Naive thymus-derived CD8-positive, alpha-beta T cell (primary cell): ENCODE results near the gene CYP3A5. TPM values are rescaled to one million over a fixed set of nuclear protein-coding genes. Genes with fewer than 3 reads are reported as not detected.

ENCODE experiments used
- ATAC-seq, 2 donors: fragments of 150-1000 bp; cut with Tn5 transposase in 1 of 2; sonication (Bioruptor Pico), chemical (Tn5 transposase) in 1 of 2; 1 replicate in 1 of 2; 2 replicates in 1 of 2; pipeline ENCODE4 v1.10.0; 2021; ENCODE audit warnings: mild to moderate bottlenecking in 2 of 2, moderate library complexity in 2 of 2
- POLR2A ChIA-PET: fragments of 350-600 bp; sonication (Branson Sonifier 250); formaldehyde crosslinking; loops from one replicate; lab custom pipeline; 2021; ENCODE audit warnings: antibody characterized with exemption; lab: Charles Lee
- DNase-seq, 10 donors: peaks; one replicate each; pipeline versions ENCODE4 v3.0.0 to v3.0.0-alpha.2; 2020 to 2022
- H3K27ac Mint-ChIP-seq, 10 donors: one replicate each; pipeline ENCODE4 v1.8.0; 2020 to 2022; ENCODE audit warnings: mild to moderate bottlenecking in 10 of 10, mixed read lengths in 10 of 10, moderate library complexity in 4 of 10, inconsistent platforms in 1 of 10
- H3K27me3 Mint-ChIP-seq, 5 donors: one replicate each; pipeline ENCODE4 v1.8.0; 2021 to 2022; ENCODE audit warnings: mixed read lengths in 5 of 5
- H3K36me3 Mint-ChIP-seq, 3 donors: one replicate each; pipeline ENCODE4 v1.8.0; 2020 to 2022; ENCODE audit warnings: mixed read lengths in 3 of 3, mild to moderate bottlenecking in 2 of 3, inconsistent platforms in 1 of 3
- H3K4me1 Mint-ChIP-seq, 4 donors: one replicate each; pipeline ENCODE4 v1.8.0; 2021 to 2022; ENCODE audit warnings: mixed read lengths in 4 of 4
- H3K4me3 Mint-ChIP-seq, 10 donors: one replicate each; pipeline ENCODE4 v1.8.0; 2020 to 2022; ENCODE audit warnings: mild to moderate bottlenecking in 10 of 10, mixed read lengths in 10 of 10, moderate library complexity in 6 of 10, inconsistent platforms in 1 of 10
- H3K9me3 Mint-ChIP-seq, 9 donors: one replicate each; pipeline ENCODE4 v1.8.0; 2020 to 2022; ENCODE audit warnings: mixed read lengths in 9 of 9, mild to moderate bottlenecking in 3 of 9, inconsistent platforms in 1 of 9, moderate library complexity in 1 of 9
- polyA plus RNA-seq, 3 donors: library from polyadenylated mRNA; unstranded; fragments of 300-500 nt; fragmentation: Illumina TruSeq; gene quantifications; one replicate each; pipeline ENCODE4 v1.2.3, GENCODE V29; 2021
- total RNA-seq, 8 experiments: library from RNA in 2 of 8; stranded (reverse) in 2 of 8; gene quantifications; one replicate each; pipeline ENCODE4 v1.2.3 and lab custom pipeline; 2021 to 2026

Gene CYP3A5
- total and polyA plus RNA-seq, 5 experiments from 2014 or later = 0.14 to 0.41 (median 0.18) TPM; not detected in 1

- ATAC-seq (no peak), DNase-seq (no peak)
- no peaks in the 10 kb centered on the region for H3K9me3 Mint-ChIP-seq
- H3K4me1 Mint-ChIP-seq = peaks cover 36 to 72% (median 69%) of the 10 kb centered on the region in 4 donors
- peaks cover 0 to 61% (median 30%) of the 10 kb centered on the region in 3 donors for H3K36me3 Mint-ChIP-seq
- peak overlapping the region in 9 of 10 donors; percentile 5 to 98 (median 88) for H3K27ac Mint-ChIP-seq
- no peaks in the 10 kb centered on the region for H3K27me3 Mint-ChIP-seq
- peak overlapping the region in 3 of 10 donors; percentile 2 to 98 (median 35) for H3K4me3 Mint-ChIP-seq
- POLR2A ChIA-PET = interaction anchor here (0.5 kb wide), 1 partner anchor 153 kb away, joined by 3 read pairs; no protein-coding TSS in a partner anchor
These were observed 60.1 kb downstream of the CYP3A5 start for GRCh38 chr7:99619571-99620130.

- POLR2A ChIA-PET = interaction anchor here (0.5 kb wide), 1 partner anchor 152 kb away, joined by 3 read pairs; no protein-coding TSS in a partner anchor
- Mint-ChIP-seq H3K36me3 (peaks cover 0 to 56% (median 27%) of the 10 kb centered on the region in 3 donors), H3K9me3 (no peaks in the 10 kb centered on the region), H3K4me3 (peak overlapping the region; percentile 31 to 99 (median 96)), H3K27me3 (no peaks in the 10 kb centered on the region), H3K4me1 (peaks cover 26 to 63% (median 62%) of the 10 kb centered on the region in 4 donors), H3K27ac (peak overlapping the region in 8 of 10 donors; percentile 92 to 99 (median 98))
- DNase-seq (no peak), ATAC-seq (no peak)
These were observed 61.1 kb downstream of the CYP3A5 start for GRCh38 chr7:99618726-99619125.

GRCh38 chr7:99617192-99617781 is 62.5 kb downstream of the CYP3A5 start:
- Mint-ChIP-seq H3K4me3 (peak overlapping the region; percentile 95 to 99 (median 96)), H3K9me3 (no peaks in the 10 kb centered on the region), H3K27ac (peak overlapping the region; percentile 92 to 99 (median 98)), H3K4me1 (peaks cover 18 to 52% (median 49%) of the 10 kb centered on the region in 4 donors), H3K36me3 (peaks cover 0 to 42% (median 22%) of the 10 kb centered on the region in 3 donors), H3K27me3 (no peaks in the 10 kb centered on the region)
- POLR2A ChIA-PET = interaction anchor here (0.6 to 3.8 kb wide), 12 partner anchors 10 to 571 kb away, joined by 3 to 54 read pairs (median 4); partner anchors contain the start of genes BUD31, PDAP1, TRIM4 and ZKSCAN1
- DNase-seq = no peak
- ATAC-seq = no peak

DNA sequence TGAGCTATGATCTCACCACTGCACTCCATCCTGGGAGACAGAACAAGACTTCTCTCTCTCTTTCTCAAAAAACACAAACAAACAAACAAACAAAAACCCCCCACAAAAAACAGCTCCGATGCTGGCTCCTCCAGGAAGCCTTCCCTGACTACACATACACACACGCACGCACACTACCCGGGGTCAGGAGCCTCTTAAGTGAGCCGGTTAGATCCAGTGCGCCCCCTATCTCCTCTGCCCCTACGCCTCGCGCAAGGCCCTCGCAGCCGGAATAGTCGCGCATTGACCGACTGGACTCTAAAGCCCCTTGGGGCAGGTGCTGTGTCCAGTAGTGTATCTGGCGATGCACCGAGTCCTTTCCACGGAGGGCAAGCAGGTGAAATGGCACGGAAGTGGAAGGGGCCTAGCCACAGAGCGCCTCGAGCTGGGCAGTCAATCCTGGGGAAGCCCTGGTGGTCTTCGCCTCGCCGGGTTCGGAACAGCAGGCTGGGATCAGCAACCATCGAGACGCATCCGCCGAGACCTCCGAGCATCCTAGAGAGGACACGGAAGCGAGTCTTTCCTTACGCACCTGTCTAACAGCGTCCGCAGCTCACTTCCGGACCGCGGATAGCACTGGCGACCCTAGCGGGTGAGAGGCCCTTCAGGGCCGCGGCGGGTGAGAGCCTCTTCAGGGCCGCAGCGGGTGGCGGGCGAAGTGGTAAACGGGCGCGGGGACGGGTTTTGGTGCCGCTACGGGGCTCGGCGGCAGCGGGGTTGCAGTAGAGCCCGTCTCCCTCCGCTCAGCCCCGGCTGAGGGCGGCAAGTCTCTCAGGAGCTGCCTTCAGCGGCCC is 63.2 kb downstream of the CYP3A5 start, which contains the start of gene ZSCAN25:
ZSCAN25 (plus strand) TSS at position 588 of the 833 bp plus-strand sequence. CDS start 2,661 bp downstream, outside the sequence.
- peaks cover 0 to 35% (median 22%) of the 10 kb centered on the region in 3 donors for H3K36me3 Mint-ChIP-seq
- peak within 1 kb of the TSS; percentile 95 to 99 (median 96) for H3K4me3 Mint-ChIP-seq
- peak within 1 kb of the TSS; percentile 92 to 99 (median 98) for H3K27ac Mint-ChIP-seq
- DNase-seq = peak; percentile 70 to 93 (median 83)
- POLR2A ChIA-PET = interaction anchor here (0.6 to 3.8 kb wide), 16 partner anchors 8 to 431 kb away, joined by 3 to 54 read pairs (median 4); partner anchors contain the start of genes BUD31, PDAP1, TRIM4 and ZKSCAN1
- no peaks in the 10 kb centered on the region for H3K9me3 Mint-ChIP-seq
- no peaks in the 10 kb centered on the region for H3K27me3 Mint-ChIP-seq
- ATAC-seq = peak; percentile 96
- H3K4me1 Mint-ChIP-seq = peaks cover 18 to 52% (median 47%) of the 10 kb centered on the region in 4 donors

DNA sequence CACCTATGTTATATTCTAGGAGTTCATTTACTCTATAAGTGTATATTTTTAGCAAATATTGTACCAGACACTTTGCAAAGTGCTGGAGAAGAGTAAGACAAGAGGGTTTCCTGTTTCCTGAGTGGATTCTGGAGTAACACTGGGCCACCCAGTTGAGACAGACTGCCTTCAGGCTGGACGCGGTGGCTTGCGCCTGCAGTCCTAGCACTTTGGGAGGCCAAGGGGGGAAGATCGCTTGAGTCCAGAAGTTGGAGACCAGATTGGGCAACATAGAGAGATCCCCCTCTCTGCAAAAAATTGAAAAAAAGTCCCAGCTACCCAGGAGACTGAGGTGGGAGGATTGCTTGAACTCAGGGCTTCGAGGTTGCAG is 63.8 kb downstream of the CYP3A5 start:
- Mint-ChIP-seq H3K4me1 (peaks cover 18 to 52% (median 47%) of the 10 kb centered on the region in 4 donors), H3K27me3 (no peaks in the 10 kb centered on the region), H3K4me3 (peak overlapping the region; percentile 95 to 99 (median 96)), H3K36me3 (peaks cover 0 to 29% (median 18%) of the 10 kb centered on the region in 3 donors), H3K9me3 (no peaks in the 10 kb centered on the region), H3K27ac (peak overlapping the region; percentile 92 to 99 (median 98))
- POLR2A ChIA-PET = interaction anchor here (0.6 to 3.8 kb wide), 9 partner anchors 8 to 431 kb away, joined by 3 to 54 read pairs (median 4); partner anchors contain the start of genes ZKSCAN1, ZKSCAN5, ZNF394 and ZNF655
- no peak for DNase-seq
- no peak for ATAC-seq

DNA sequence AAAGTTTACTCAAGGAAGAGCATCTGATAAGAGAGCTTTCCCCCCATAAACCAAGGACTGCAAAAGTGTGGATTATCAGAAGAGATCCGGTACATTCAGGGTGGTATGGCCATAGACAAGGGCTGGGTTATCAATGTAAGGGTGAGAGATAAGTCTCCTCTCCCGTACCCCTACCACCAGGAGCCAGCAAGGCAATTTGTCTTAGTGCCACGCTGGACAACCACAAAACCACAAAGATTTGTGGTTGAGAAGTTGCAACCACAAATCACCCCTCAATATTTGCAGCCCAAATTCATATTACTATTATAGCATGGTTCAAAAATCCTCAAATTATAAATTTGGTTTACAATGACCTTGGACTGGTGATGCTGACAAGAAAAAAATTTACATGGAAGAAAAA is 65.3 kb downstream of the CYP3A5 start:
- H3K4me3 Mint-ChIP-seq = peak overlapping the region in 2 of 10 donors; percentile 14 to 98
- POLR2A ChIA-PET = interaction anchor here (1.2 to 3.8 kb wide), 2 partner anchors 34 to 56 kb away, joined by 3 to 54 read pairs; partner anchors contain the start of gene ZNF655

DNA sequence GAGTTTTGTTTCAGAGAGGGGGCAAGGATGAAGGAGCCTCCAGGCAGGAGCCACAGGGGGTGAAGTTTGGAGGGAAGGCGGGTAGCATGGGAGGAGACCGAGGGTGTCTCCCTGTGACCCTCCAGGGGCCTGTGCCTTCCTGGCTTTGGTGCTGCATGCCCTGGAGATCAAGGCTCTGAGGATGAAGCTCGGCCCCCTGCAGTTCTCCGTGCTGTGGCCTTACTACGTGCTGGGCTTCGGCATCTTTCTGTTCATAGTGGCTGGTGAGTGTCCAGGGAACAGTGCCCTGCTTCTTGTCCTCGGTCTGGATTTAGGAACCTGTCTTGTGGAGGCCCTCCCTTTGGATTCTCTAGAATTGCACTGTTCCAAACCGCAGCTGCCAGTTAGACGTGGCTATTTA is 72.2 kb downstream of the CYP3A5 start:
- no peaks in the 10 kb centered on the region for H3K36me3 Mint-ChIP-seq
- no peak for ATAC-seq
- DNase-seq = no peak
- H3K4me3 Mint-ChIP-seq = no peak overlapping the region
- H3K9me3 Mint-ChIP-seq = no peaks in the 10 kb centered on the region
- POLR2A ChIA-PET = interaction anchor here (0.9 kb wide), 1 partner anchor 9 kb away, joined by 3 read pairs; the partner anchor contains the start of gene ZSCAN25
- H3K4me1 Mint-ChIP-seq = peaks cover 0 to 7% (median 0%) of the 10 kb centered on the region in 4 donors
- peak overlapping the region in 1 of 10 donors; percentile 6 for H3K27ac Mint-ChIP-seq
- no peaks in the 10 kb centered on the region for H3K27me3 Mint-ChIP-seq

More for the DNA sequence above, 65.3 kb downstream of the CYP3A5 start:
- DNase-seq = no peak
- peaks cover 0 to 14% (median 11%) of the 10 kb centered on the region in 3 donors for H3K36me3 Mint-ChIP-seq
- no peak for ATAC-seq
- peak overlapping the region in 1 of 10 donors; percentile 24 for H3K27ac Mint-ChIP-seq
- no peaks in the 10 kb centered on the region for H3K27me3 Mint-ChIP-seq
- H3K4me1 Mint-ChIP-seq = peaks cover 18 to 49% (median 37%) of the 10 kb centered on the region in 4 donors
- H3K9me3 Mint-ChIP-seq = no peaks in the 10 kb centered on the region

DNA sequence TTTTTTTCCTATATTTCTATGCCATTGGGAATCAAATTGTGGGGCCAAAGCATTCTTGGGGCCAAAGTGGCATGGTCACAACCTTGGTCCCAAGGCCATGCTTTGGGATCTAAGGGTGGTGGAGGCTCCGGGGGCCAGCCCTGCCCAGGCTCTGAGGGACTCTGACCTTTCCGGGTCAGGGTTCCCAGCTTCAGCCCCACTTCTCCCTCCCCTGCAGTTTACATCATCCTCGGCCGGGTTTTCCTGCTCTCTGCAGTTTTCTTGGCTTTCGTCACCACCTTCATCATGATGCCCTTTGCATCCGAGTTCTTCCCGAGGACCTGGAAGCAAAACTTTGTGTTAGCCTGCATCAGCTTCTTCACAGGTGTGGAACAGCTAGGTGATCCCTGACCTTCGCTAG is 73.3 kb downstream of the CYP3A5 start:
- no peak for DNase-seq
- Mint-ChIP-seq H3K27ac (no peak overlapping the region), H3K4me1 (peaks cover 0 to 10% (median 0%) of the 10 kb centered on the region in 4 donors), H3K4me3 (no peak overlapping the region), H3K9me3 (no peaks in the 10 kb centered on the region), H3K27me3 (no peaks in the 10 kb centered on the region), H3K36me3 (no peaks in the 10 kb centered on the region)
- ATAC-seq = no peak
- POLR2A ChIA-PET = no interaction called here

- POLR2A ChIA-PET = no interaction called here
- no peaks in the 10 kb centered on the region for H3K9me3 Mint-ChIP-seq
- no peaks in the 10 kb centered on the region for H3K36me3 Mint-ChIP-seq
- H3K4me3 Mint-ChIP-seq = no peak overlapping the region
- H3K27ac Mint-ChIP-seq = no peak overlapping the region
- DNase-seq (no peak), ATAC-seq (no peak)
- H3K27me3 Mint-ChIP-seq = no peaks in the 10 kb centered on the region
- H3K4me1 Mint-ChIP-seq = peaks cover 0 to 10% (median 0%) of the 10 kb centered on the region in 4 donors
These were observed 74.3 kb downstream of the CYP3A5 start for GRCh38 chr7:99605527-99605926.

DNA sequence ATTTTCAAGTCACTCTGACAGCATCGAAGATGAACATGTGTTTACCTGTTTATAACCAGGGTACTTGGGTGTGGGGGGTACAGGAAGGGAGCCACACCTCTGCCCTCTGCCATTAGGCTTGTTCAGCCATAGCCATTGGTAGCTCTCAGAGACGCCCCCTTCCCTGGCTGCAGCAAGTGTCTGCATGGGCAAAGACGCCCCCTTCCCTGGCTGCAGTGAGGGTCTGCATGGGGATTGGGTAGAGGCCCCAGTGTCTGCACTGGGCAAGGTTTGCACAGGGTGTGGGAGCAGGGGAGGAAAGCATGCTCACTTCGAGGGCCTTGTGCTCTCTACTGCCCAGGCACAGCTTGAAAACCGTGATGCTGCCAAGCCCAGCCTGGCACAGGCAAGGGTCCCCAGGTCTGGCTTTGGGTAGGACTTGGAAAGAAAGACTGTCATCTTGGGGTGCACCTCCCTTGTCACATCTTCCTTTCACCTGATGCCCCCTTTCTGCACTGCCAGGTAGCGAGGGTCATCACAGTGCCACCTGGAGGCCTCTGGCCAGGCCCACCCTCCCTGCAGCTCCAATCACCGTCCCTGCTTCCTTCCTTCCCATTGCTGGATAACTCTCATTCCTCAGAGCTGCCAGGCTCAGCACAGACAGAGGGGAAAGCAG is 78.0 kb downstream of the CYP3A5 start:
- ATAC-seq (no peak), DNase-seq (no peak)
- Mint-ChIP-seq H3K27ac (no peak overlapping the region), H3K4me3 (no peak overlapping the region), H3K36me3 (no peaks in the 10 kb centered on the region), H3K9me3 (no peaks in the 10 kb centered on the region), H3K4me1 (peaks cover 0 to 10% (median 0%) of the 10 kb centered on the region in 4 donors), H3K27me3 (no peaks in the 10 kb centered on the region)
- POLR2A ChIA-PET = no interaction called here

GRCh38 chr7:99599836-99600235 is 80.0 kb downstream of the CYP3A5 start:
- no peak for ATAC-seq
- POLR2A ChIA-PET = interaction anchor here (0.6 kb wide), 1 partner anchor 125 kb away, joined by 4 read pairs; no protein-coding TSS in a partner anchor
- H3K36me3 Mint-ChIP-seq = no peaks in the 10 kb centered on the region

More at GRCh38 chr7:99599836-99600235, 80.0 kb downstream of the CYP3A5 start:
- no peak overlapping the region for H3K4me3 Mint-ChIP-seq
- no peaks in the 10 kb centered on the region for H3K9me3 Mint-ChIP-seq
- peaks cover 0 to 10% (median 0%) of the 10 kb centered on the region in 4 donors for H3K4me1 Mint-ChIP-seq
- H3K27ac Mint-ChIP-seq = peak overlapping the region in 2 of 10 donors; percentile 6 to 60
- no peak for DNase-seq
- H3K27me3 Mint-ChIP-seq = no peaks in the 10 kb centered on the region
